C4-2B (cell line): ENCODE results near the gene MAP1LC3B2.

Experiments used
- CTCF ChIP-seq: fragments of 450-650 bp; conservative IDR thresholded peaks from 2 replicates; pipeline ENCODE4 v1.5.1; 2017; ENCODE audit warnings: mild to moderate bottlenecking
- ZFX ChIP-seq: fragments of 450-650 bp; IDR thresholded peaks from 2 replicates; pipeline ENCODE4 v1.6.1; 2017

- TF ChIP-seq CTCF = no peak
- TF ChIP-seq ZFX = no peak
These were observed 44.5 kb downstream of the MAP1LC3B2 start for GRCh38 chr12:116603546-116604177.
